Fibroblast of lung (primary cell): ENCODE measurements around the gene ESPN. TPM values are rescaled to one million over a fixed set of nuclear protein-coding genes. Genes with fewer than 3 reads are reported as not detected.

Experiments
- DNase-seq, 2 donors: peaks; one replicate each; pipeline versions ENCODE4 v3.0.0 to v3.0.0-alpha.2; 2010; ENCODE audit warnings: low read depth in 2 of 2
- H2AFZ ChIP-seq: 2 replicates; pipeline ENCODE4 v1.5.1; 2012; ENCODE audit warnings: low read length, control low read depth, inconsistent platforms
- H3K27ac ChIP-seq: 2 replicates; pipeline ENCODE4 v1.5.1; 2011; ENCODE audit warnings: low read length, control low read depth; ENCODE audit not compliant: insufficient read depth
- H3K27me3 ChIP-seq: 2 replicates; pipeline ENCODE4 v1.5.1; 2011; ENCODE audit warnings: mild to moderate bottlenecking, low read length; ENCODE audit not compliant: control insufficient read depth, insufficient read depth
- H3K36me3 ChIP-seq: 2 replicates; pipeline ENCODE4 v1.5.1; 2011; ENCODE audit warnings: low read length; ENCODE audit not compliant: control insufficient read depth, insufficient read depth
- H3K4me1 ChIP-seq: 2 replicates; pipeline ENCODE4 v1.5.1; 2011; ENCODE audit warnings: low read length; ENCODE audit not compliant: control insufficient read depth, insufficient read depth; ENCODE audit errors: extremely low read depth
- H3K4me2 ChIP-seq: 2 replicates; pipeline ENCODE4 v1.5.1; 2011; ENCODE audit warnings: low read length, control low read depth; ENCODE audit not compliant: insufficient read depth; ENCODE audit errors: extremely low read depth
- H3K4me3 ChIP-seq, 4 experiments: fragments of 200-600 bp in 1 of 4; sonication (generic) in 1 of 4; replicated peaks in 1 of 4; 2 replicates each; pipeline ENCODE4 v1.5.1; 2011 to 2016; ENCODE audit warnings: low read length in 4 of 4, low read depth in 3 of 4, mild to moderate bottlenecking in 3 of 4, control low read depth in 2 of 4, inconsistent platforms in 1 of 4, mixed read lengths in 1 of 4; ENCODE audit not compliant: insufficient read depth in 1 of 4; ENCODE audit errors: control extremely low read depth in 1 of 4
- H3K79me2 ChIP-seq: 2 replicates; pipeline ENCODE4 v1.5.1; 2012; ENCODE audit warnings: mild to moderate bottlenecking, low read length, inconsistent platforms; ENCODE audit not compliant: control insufficient read depth, insufficient read depth
- H3K9ac ChIP-seq: 2 replicates; pipeline ENCODE4 v1.5.1; 2011; ENCODE audit warnings: mild to moderate bottlenecking, low read length, control low read depth; ENCODE audit not compliant: insufficient read depth
- H3K9me3 ChIP-seq: 2 replicates; pipeline ENCODE4 v1.5.1; 2012; ENCODE audit warnings: low read depth, low read length; ENCODE audit not compliant: control insufficient read depth, insufficient read depth
- H4K20me1 ChIP-seq: 2 replicates; pipeline ENCODE4 v1.5.1; 2011; ENCODE audit warnings: low read length; ENCODE audit not compliant: control insufficient read depth, insufficient read depth; ENCODE audit errors: extremely low read depth
- CTCF ChIP-seq, 2 donors: IDR thresholded peaks in 1 of 2; conservative IDR thresholded peaks in 1 of 2; 1 replicate in 1 of 2; 2 replicates in 1 of 2; pipeline ENCODE4 v1.5.1; 2011 to 2012; ENCODE audit warnings: low read length in 2 of 2, control low read depth in 1 of 2, inconsistent platforms in 1 of 2, low read depth in 1 of 2, mild to moderate bottlenecking in 1 of 2
- EZH2 ChIP-seq: IDR thresholded peaks from 2 replicates; pipeline ENCODE4 v1.5.1; 2012; ENCODE audit warnings: low read length, control low read depth, mild to moderate bottlenecking; ENCODE audit errors: missing control alignments
- polyA plus RNA-seq, 2 donors: library from polyadenylated mRNA; depleted of rRNA in 1 of 2; stranded (reverse) in 1 of 2; unstranded in 1 of 2; fragments of >200 nt; gene quantifications; 2 replicates each; pipeline ENCODE4 v1.2.1, GENCODE V29; 2011 to 2012; ENCODE audit warnings: missing spikeins in 1 of 2
- total RNA-seq: library from RNA; depleted of rRNA; stranded (reverse); fragments of >200 nt; gene quantifications from 2 replicates; pipeline ENCODE4 v1.2.1, GENCODE V29; 2014

Gene ESPN
- total and polyA plus RNA-seq, 2 donors (not counting 1 experiment from before 2014, with no cell fraction given) = not detected

GRCh38 chr1:6463120-6463412 lies 38.5 kb downstream of the ESPN start:
- Histone ChIP-seq H3K9me3 (no peaks in the 10 kb centered on the region), H3K36me3 (no peaks in the 10 kb centered on the region), H3K4me3 (no peak overlapping the region), H2AFZ (no peak overlapping the region), H3K79me2 (no peaks in the 10 kb centered on the region), H3K4me2 (no peak overlapping the region), H4K20me1 (no peaks in the 10 kb centered on the region), H3K27ac (no peak overlapping the region), H3K4me1 (no peaks in the 10 kb centered on the region), H3K27me3 (peaks cover 13% of the 10 kb centered on the region), H3K9ac (no peak overlapping the region)
- TF ChIP-seq CTCF (conservative IDR thresholded peaks at IDR 0.05 in 1 of 2, IDR thresholded peaks at IDR 0.05 in 1 of 2; ENCODE audit: low read depth in 1 of 2, low read length in 2 of 2) (no peak), EZH2 (no peak)
- no peak for DNase-seq

DNA sequence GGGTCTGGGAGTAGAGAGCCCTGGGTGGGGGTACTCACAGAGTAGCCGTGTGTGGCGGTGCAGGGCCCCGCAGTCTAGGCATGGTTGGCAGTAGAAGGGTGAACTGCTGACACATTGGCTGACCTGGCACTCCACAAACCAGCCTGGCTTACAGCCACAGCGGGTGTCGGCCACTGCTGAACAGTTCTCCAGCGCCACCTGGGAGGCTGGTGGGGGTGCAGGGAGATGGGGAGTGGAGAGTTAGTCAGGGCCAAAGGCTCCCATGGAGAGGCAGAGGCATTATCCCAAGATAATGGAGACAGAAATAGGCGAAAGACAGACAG lies 39.9 kb downstream of the ESPN start:
- Histone ChIP-seq H3K36me3 (no peaks in the 10 kb centered on the region), H3K4me1 (no peaks in the 10 kb centered on the region), H3K9ac (no peak overlapping the region), H3K27me3 (peaks cover 11% of the 10 kb centered on the region), H4K20me1 (no peaks in the 10 kb centered on the region), H3K27ac (no peak overlapping the region), H3K4me3 (no peak overlapping the region), H3K9me3 (no peaks in the 10 kb centered on the region), H2AFZ (no peak overlapping the region), H3K4me2 (no peak overlapping the region), H3K79me2 (no peaks in the 10 kb centered on the region)
- no peak for DNase-seq
- no peak for TF ChIP-seq CTCF (conservative IDR thresholded peaks at IDR 0.05 in 1 of 2, IDR thresholded peaks at IDR 0.05 in 1 of 2; ENCODE audit: low read depth in 1 of 2, low read length in 2 of 2)
- no peak for TF ChIP-seq EZH2

- no peak overlapping the region for H3K9ac ChIP-seq
- DNase-seq = no peak
- H2AFZ ChIP-seq = no peak overlapping the region
- no peaks in the 10 kb centered on the region for H3K9me3 ChIP-seq
- H3K4me3 ChIP-seq = no peak overlapping the region
- no peaks in the 10 kb centered on the region for H4K20me1 ChIP-seq
- H3K79me2 ChIP-seq = no peaks in the 10 kb centered on the region
- H3K4me2 ChIP-seq = no peak overlapping the region
- no peak for TF ChIP-seq CTCF (conservative IDR thresholded peaks at IDR 0.05 in 1 of 2, IDR thresholded peaks at IDR 0.05 in 1 of 2; ENCODE audit: low read depth in 1 of 2, low read length in 2 of 2)
- no peak overlapping the region for H3K27ac ChIP-seq
- no peaks in the 10 kb centered on the region for H3K36me3 ChIP-seq
- no peaks in the 10 kb centered on the region for H3K4me1 ChIP-seq
- H3K27me3 ChIP-seq = peaks cover 7% of the 10 kb centered on the region
Measured at GRCh38 chr1:6464915-6465314, 40.3 kb downstream of the ESPN start.
